GM18520 (cell line): ENCODE results near the gene EPB41L3.
A peak's percentile ranks its signal among the peaks of the same experiment; 100 is the strongest.

Experiments
- ATAC-seq: cut with Tn5 transposase; IDR thresholded peaks from one replicate; pipeline ENCODE4 v1.9.1; 2021; ENCODE audit not compliant: unreplicated experiment

Gene EPB41L3

GRCh38 chr18:5419030-5419429 lies 124.8 kb downstream of the EPB41L3 start:
- ATAC-seq: no peak

GRCh38 chr18:5417342-5417741 lies 126.5 kb downstream of the EPB41L3 start:
- ATAC-seq: no peak

GRCh38 chr18:5416112-5416511 lies 127.7 kb downstream of the EPB41L3 start:
- no peak for ATAC-seq

GRCh38 chr18:5415665-5416064 lies 128.1 kb downstream of the EPB41L3 start:
- no peak for ATAC-seq

- no peak for ATAC-seq
Measured at GRCh38 chr18:5415031-5415430, 128.8 kb downstream of the EPB41L3 start.

- no peak for ATAC-seq
Measured at GRCh38 chr18:5414546-5414945, 129.3 kb downstream of the EPB41L3 start.

GRCh38 chr18:5413447-5413846 lies 130.3 kb downstream of the EPB41L3 start:
- no peak for ATAC-seq

GRCh38 chr18:5410582-5410981 lies 133.2 kb downstream of the EPB41L3 start:
- no peak for ATAC-seq

- ATAC-seq: no peak
Measured at GRCh38 chr18:5398269-5398668, 145.5 kb downstream of the EPB41L3 start.

GRCh38 chr18:5397102-5397501 lies 146.7 kb downstream of the EPB41L3 start:
- ATAC-seq: no peak

GRCh38 chr18:5395860-5396448 lies 147.8 kb downstream of the EPB41L3 start:
- ATAC-seq: peak; percentile 58

- ATAC-seq: no peak
Measured at GRCh38 chr18:5393779-5394178, 150.0 kb downstream of the EPB41L3 start.

- ATAC-seq: no peak
Measured at GRCh38 chr18:5391409-5391808, 152.4 kb downstream of the EPB41L3 start.

GRCh38 chr18:5389356-5389755 lies 154.4 kb downstream of the EPB41L3 start:
- no peak for ATAC-seq

- ATAC-seq: no peak
Measured at GRCh38 chr18:5388896-5389295, 154.9 kb downstream of the EPB41L3 start.

GRCh38 chr18:5380586-5380985 lies 163.2 kb downstream of the EPB41L3 start:
- ATAC-seq: no peak

- no peak for ATAC-seq
Measured at GRCh38 chr18:5376986-5377385, 166.8 kb downstream of the EPB41L3 start.

GRCh38 chr18:5370332-5370731 lies 173.5 kb downstream of the EPB41L3 start:
- ATAC-seq: no peak

- no peak for ATAC-seq
Measured at GRCh38 chr18:5369513-5369912, 174.3 kb downstream of the EPB41L3 start.

GRCh38 chr18:5365443-5365842 lies 178.4 kb downstream of the EPB41L3 start:
- no peak for ATAC-seq

GRCh38 chr18:5350636-5351035 lies 193.2 kb downstream of the EPB41L3 start:
- ATAC-seq: no peak
